BJ (cell line): ENCODE data around the gene VCL. TPM values are rescaled to one million over a fixed set of nuclear protein-coding genes. Genes with fewer than 3 reads are reported as not detected.
A peak's percentile ranks its signal among the peaks of the same experiment; 100 is the strongest.

Experiments
- CTCF ChIA-PET: fragments of 350-600 bp; formaldehyde crosslinking; extraction: SDS; loops from one replicate; lab custom pipeline; 2021; ENCODE audit warnings: antibody characterized with exemption, inconsistent platforms; lab: Yijun Ruan, JAX
- POLR2A ChIA-PET: fragments of 300-600 bp; sonication (Branson Sonifier 250); formaldehyde crosslinking; extraction: SDS; loops from one replicate; lab custom pipeline; 2021; ENCODE audit warnings: antibody characterized with exemption; lab: Charles Lee
- DNase-seq: peaks from one replicate; pipeline ENCODE4 v3.0.0-alpha.2; 2011; ENCODE audit warnings: low read depth
- H3K27me3 ChIP-seq: 2 replicates; pipeline ENCODE4 v1.6.0; 2011; ENCODE audit warnings: low read length; ENCODE audit not compliant: control insufficient read depth, insufficient read depth
- H3K36me3 ChIP-seq: 2 replicates; pipeline ENCODE4 v1.5.1; 2011; ENCODE audit warnings: low read length; ENCODE audit not compliant: control insufficient read depth, insufficient read depth
- H3K4me3 ChIP-seq: 2 replicates; pipeline ENCODE4 v1.5.1; 2011; ENCODE audit warnings: low read depth, mild to moderate bottlenecking, control low read depth, low read length
- CTCF ChIP-seq: IDR thresholded peaks from 2 replicates; pipeline ENCODE4 v1.5.1; 2011; ENCODE audit warnings: low read depth, mild to moderate bottlenecking, control low read depth, inconsistent platforms, low read length, moderate library complexity; ENCODE audit not compliant: insufficient read depth
- polyA plus RNA-seq: library from polyadenylated mRNA; depleted of rRNA; stranded (reverse); fragments of >200 nt; gene quantifications from 2 replicates; pipeline ENCODE4 v1.2.3, GENCODE V29; 2011

VCL gene
- polyA plus RNA-seq, 1 experiment, result 255 TPM

- no peak overlapping the region for H3K4me3 ChIP-seq
- H3K27me3 ChIP-seq, result no peaks in the 10 kb centered on the region
- CTCF ChIA-PET, result interaction anchor here (0.7 to 1.7 kb wide), 5 partner anchors 19 to 143 kb away, joined by 3 to 5 read pairs (median 4); no protein-coding TSS in a partner anchor
- no peak for DNase-seq
- POLR2A ChIA-PET, result no interaction called here
- TF ChIP-seq CTCF, result no peak
- H3K36me3 ChIP-seq, result no peaks in the 10 kb centered on the region
Measured at GRCh38 chr10:73992899-73993788, 4.8 kb upstream of the VCL start.

- CTCF ChIA-PET, result interaction anchor here (1.9 kb wide), 1 partner anchor 85 kb away, joined by 8 read pairs; no protein-coding TSS in a partner anchor
- DNase-seq, result no peak
Measured at GRCh38 chr10:73995035-73995358, 2.9 kb upstream of the VCL start.

GRCh38 chr10:73997461-73997786, 492 bp upstream of the VCL start:
- no peak for TF ChIP-seq CTCF
- ChIA-PET CTCF (interaction anchor here (0.9 to 1.5 kb wide), 4 partner anchors 29 to 57 kb away, joined by 3 read pairs; no protein-coding TSS in a partner anchor), POLR2A (interaction anchor here (1.5 kb wide), 2 partner anchors 11 to 110 kb away, joined by 3 to 5 read pairs; no protein-coding TSS in a partner anchor)
- no peaks in the 10 kb centered on the region for H3K27me3 ChIP-seq
- no peaks in the 10 kb centered on the region; the same call in 1 of the 2 replicates for H3K36me3 ChIP-seq
- DNase-seq, result no peak
- H3K4me3 ChIP-seq, result peak overlapping the region; percentile 55

More at GRCh38 chr10:73995035-73995358, 2.9 kb upstream of the VCL start:
- no peaks in the 10 kb centered on the region for H3K27me3 ChIP-seq
- POLR2A ChIA-PET, result no interaction called here
- no peak overlapping the region for H3K4me3 ChIP-seq
- TF ChIP-seq CTCF, result no peak
- H3K36me3 ChIP-seq, result no peaks in the 10 kb centered on the region

DNA sequence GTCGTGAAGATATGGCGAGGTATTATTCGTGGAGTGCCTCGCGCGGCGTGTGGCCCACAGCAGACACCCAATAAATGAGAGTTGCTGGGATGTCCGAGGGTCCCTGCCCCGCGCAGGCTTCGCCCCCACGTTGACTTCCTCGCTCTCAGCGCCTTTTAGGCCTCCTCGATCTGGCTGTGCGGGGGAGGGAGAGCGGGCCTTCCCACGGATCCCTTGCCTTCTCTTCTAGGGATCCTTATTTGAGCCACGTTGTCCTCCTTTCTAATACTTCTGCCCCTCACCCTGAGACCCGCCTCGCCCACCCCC, 660 bp downstream of the VCL start:
- Histone ChIP-seq H3K36me3 (no peaks in the 10 kb centered on the region; the same call in 1 of the 2 replicates), H3K27me3 (no peaks in the 10 kb centered on the region), H3K4me3 (peak overlapping the region; percentile 95)
- ChIA-PET CTCF (interaction anchor here (0.7 to 2.4 kb wide), 11 partner anchors 30 to 149 kb away, joined by 3 to 12 read pairs (median 4); no protein-coding TSS in a partner anchor), POLR2A (interaction anchor here (0.6 to 1.5 kb wide), 3 partner anchors 13 to 111 kb away, joined by 3 to 6 read pairs (median 3); no protein-coding TSS in a partner anchor)
- no peak for TF ChIP-seq CTCF
- no peak for DNase-seq
